WTC11 (cell line): Measurements from ENCODE around the gene CD209.

Source experiments
- CTCF ChIP-seq: fragments of 200-600 bp; IDR thresholded peaks from 2 replicates; pipeline ENCODE4 v1.8.0; 2022; ENCODE audit warnings: antibody characterized with exemption
- ELF4 ChIP-seq: sonication (generic); formaldehyde crosslinking; IDR thresholded peaks from 2 replicates; pipeline ENCODE4 v1.8.1; 2022; ENCODE audit warnings: low read depth, mild to moderate bottlenecking, moderate library complexity, missing genetic modification reagents
- FOXJ3 ChIP-seq: sonication (generic); formaldehyde crosslinking; IDR thresholded peaks from 2 replicates; pipeline ENCODE4 v1.9.0; 2021; ENCODE audit warnings: missing genetic modification reagents, mild to moderate bottlenecking, borderline replicate concordance
- TCF7 ChIP-seq: sonication (generic); formaldehyde crosslinking; IDR thresholded peaks from 2 replicates; pipeline ENCODE4 v1.8.0; 2022; ENCODE audit warnings: mild to moderate bottlenecking, low read depth, missing genetic modification reagents, moderate library complexity
- ZBTB43 ChIP-seq: sonication (generic); formaldehyde crosslinking; IDR thresholded peaks from 2 replicates; pipeline ENCODE4 v1.8.1; 2023; ENCODE audit warnings: mild to moderate bottlenecking, missing genetic modification reagents
- ZNF138 ChIP-seq: sonication (generic); formaldehyde crosslinking; conservative IDR thresholded peaks from 2 replicates; pipeline ENCODE4 v1.8.1; 2022; ENCODE audit warnings: mild to moderate bottlenecking, moderate library complexity, missing genetic modification reagents

- TF ChIP-seq ZBTB43 (no peak), ZNF138 (CRISPR knock-in tag) (no peak), ELF4 (no peak), FOXJ3 (CRISPR knock-in tag) (no peak), CTCF (no peak), TCF7 (CRISPR knock-in tag) (no peak)
These were observed 42.9 kb downstream of the CD209 start for GRCh38 chr19:7704280-7705060.
